HepG2 (cell line): ENCODE measurements around the gene HS3ST5. TPM values are rescaled to one million over a fixed set of nuclear protein-coding genes. Genes with fewer than 3 reads are reported as not detected.

Experiments used
- ATAC-seq: fragments of 200-7000 bp; cut with Tn5 transposase; 3 replicates; pipeline ENCODE4 v1.9.1; 2020; ENCODE audit warnings: mild to moderate bottlenecking, moderate library complexity
- BruUV-seq: library from RNA; stranded (reverse); fragments of 400-500 nt; replicated peaks from 2 replicates; lab custom pipeline; 2021; lab: Mats Ljungman, UMichigan
- CTCF ChIA-PET: fragments of 300-600 bp; formaldehyde crosslinking; extraction: SDS; loops from one replicate; lab custom pipeline; 2021; ENCODE audit warnings: low total read pairs, inconsistent platforms, low intra/inter-chr PET ratio; lab: Yijun Ruan, JAX
- POLR2A ChIA-PET: fragments of 350-600 bp; sonication (Branson Sonifier 250); formaldehyde crosslinking; loops from one replicate; lab custom pipeline; 2020; ENCODE audit warnings: antibody characterized with exemption, inconsistent platforms; lab: Yijun Ruan, JAX
- DNase-seq: peaks from one replicate; pipeline ENCODE4 v3.0.0-alpha.2; 2015; ENCODE audit warnings: low spot score
- FAIRE-seq: peaks from 3 replicates; lab custom pipeline; 2011; peaks lifted over from hg19 to GRCh38; lab: Jason Lieb, UNC
- H2AFZ ChIP-seq: one replicate; pipeline ENCODE4 v1.6.1; 2011; ENCODE audit warnings: low read length, inconsistent platforms
- H3K27ac ChIP-seq: fragments of 300-600 bp; 3 replicates; pipeline ENCODE4 v1.8.0; 2011; ENCODE audit warnings: mixed run types, mild to moderate bottlenecking, mixed read lengths, low read length, inconsistent platforms; ENCODE audit not compliant: insufficient read depth; ENCODE audit errors: extremely low read length
- H3K27me3 ChIP-seq, 2 experiments: fragments of 200-600 bp in 1 of 2; 2 replicates in 1 of 2; 3 replicates in 1 of 2; pipeline versions ENCODE4 v1.6.0 to v1.8.0; 2011; ENCODE audit warnings: low read length in 2 of 2, mild to moderate bottlenecking in 2 of 2, moderate library complexity in 2 of 2, inconsistent platforms in 1 of 2; ENCODE audit not compliant: insufficient read depth in 2 of 2, control insufficient read depth in 1 of 2
- H3K36me3 ChIP-seq, 2 experiments: fragments of 200-600 bp in 1 of 2; replicated peaks in 1 of 2; 2 replicates in 1 of 2; 3 replicates in 1 of 2; pipeline versions ENCODE4 v1.5.1 to v1.8.0; 2011; ENCODE audit warnings: low read length in 2 of 2, inconsistent platforms in 1 of 2; ENCODE audit not compliant: insufficient read depth in 2 of 2, control insufficient read depth in 1 of 2
- H3K4me1 ChIP-seq: 2 replicates; pipeline ENCODE4 v1.5.1; 2012; ENCODE audit warnings: low read length, inconsistent platforms; ENCODE audit not compliant: insufficient read depth
- H3K4me2 ChIP-seq: 2 replicates; pipeline ENCODE4 v1.6.0; 2011; ENCODE audit warnings: low read depth, low read length, inconsistent platforms
- H3K4me3 ChIP-seq, 3 experiments: fragments of 200-600 bp in 1 of 3; sonication (generic), shearing (Covaris generic) in 1 of 3; replicated peaks in 1 of 3; 2 replicates each; pipeline ENCODE4 v1.5.1; 2011 to 2016; ENCODE audit warnings: low read length in 3 of 3, inconsistent platforms in 2 of 3, low read depth in 2 of 3, mild to moderate bottlenecking in 2 of 3, control low read depth in 1 of 3, mixed read lengths in 1 of 3; ENCODE audit not compliant: insufficient read depth in 1 of 3
- H3K79me2 ChIP-seq: one replicate; pipeline ENCODE4 v1.6.1; 2011; ENCODE audit warnings: low read length, inconsistent platforms; ENCODE audit not compliant: insufficient read depth
- H3K9ac ChIP-seq: 2 replicates; pipeline ENCODE4 v1.6.0; 2011; ENCODE audit warnings: mild to moderate bottlenecking, low read depth, low read length, inconsistent platforms; ENCODE audit not compliant: insufficient read depth
- H3K9me3 ChIP-seq: 2 replicates; pipeline ENCODE4 v1.5.1; 2012; ENCODE audit warnings: mild to moderate bottlenecking, low read length
- H4K20me1 ChIP-seq: 2 replicates; pipeline ENCODE4 v1.6.0; 2011; ENCODE audit warnings: inconsistent platforms, mild to moderate bottlenecking, low read length, moderate library complexity; ENCODE audit not compliant: insufficient read depth
- DNMT3B ChIP-seq: conservative IDR thresholded peaks from 2 replicates; pipeline ENCODE4 v1.6.1; 2016; ENCODE audit warnings: missing biosample characterization, control low read depth
- KLF16 ChIP-seq, 2 experiments: sonication (generic) in 1 of 2; formaldehyde crosslinking in 1 of 2; IDR thresholded peaks; 2 replicates each; pipeline versions ENCODE4 v1.6.1 to v1.8.0; 2016 to 2023; ENCODE audit warnings: missing genetic modification reagents in 2 of 2, missing compliant biosample characterization in 1 of 2
- MXI1 ChIP-seq: IDR thresholded peaks from 3 replicates; pipeline ENCODE4 v1.6.1; 2012; ENCODE audit warnings: low read depth, low read length, inconsistent platforms, borderline replicate concordance
- NFE2 ChIP-seq: sonication (generic); formaldehyde crosslinking; IDR thresholded peaks from 2 replicates; pipeline ENCODE4 v1.4.0; 2020; ENCODE audit warnings: missing genetic modification reagents
- RXRA ChIP-seq: sonication (generic); formaldehyde crosslinking; IDR thresholded peaks from 2 replicates; pipeline ENCODE4 v1.5.1; 2020; ENCODE audit warnings: missing genetic modification reagents
- RXRB ChIP-seq: IDR thresholded peaks from 2 replicates; pipeline ENCODE4 v1.6.1; 2016; ENCODE audit warnings: borderline replicate concordance, missing genetic modification reagents, missing compliant biosample characterization
- SOX5 ChIP-seq: IDR thresholded peaks from 2 replicates; pipeline ENCODE4 v1.6.1; 2016; ENCODE audit warnings: borderline replicate concordance
- ZEB1 ChIP-seq: IDR thresholded peaks from 2 replicates; pipeline ENCODE4 v1.6.1; 2012; ENCODE audit warnings: mild to moderate bottlenecking, low read depth, inconsistent platforms; ENCODE audit not compliant: insufficient replicate concordance
- ZNF546 ChIP-seq: sonication (generic); formaldehyde crosslinking; conservative IDR thresholded peaks from 2 replicates; pipeline ENCODE4 v1.8.1; 2023; ENCODE audit warnings: mild to moderate bottlenecking, missing genetic modification reagents
- ZNF619 ChIP-seq: sonication (generic); formaldehyde crosslinking; IDR thresholded peaks from 2 replicates; pipeline ENCODE4 v1.4.0; 2020; ENCODE audit warnings: mild to moderate bottlenecking, missing genetic modification reagents
- ZNF670 ChIP-seq: sonication (generic); formaldehyde crosslinking; IDR thresholded peaks from 2 replicates; pipeline ENCODE4 v1.8.0; 2022; ENCODE audit warnings: mild to moderate bottlenecking, missing genetic modification reagents, borderline replicate concordance
- WGBS: methylation state at CpG from one replicate; pipeline ENCODE4 v1.1.6; 2017; ENCODE audit warnings: low lambda C conversion rate; 5-methylcytosine and 5-hydroxymethylcytosine counted together
- in situ Hi-C: cut with HindIII; loops from 2 replicates; pipeline ENCODE4 v1.10.0; 2017; ENCODE audit warnings: low pct_unique_long_range_greater_than_20kb; ENCODE audit not compliant: extremely low pct_ligation_motif_present
- intact Hi-C: fragments of 100-400 bp; cut with micrococcal nuclease; formaldehyde crosslinking; loops from one replicate; pipeline ENCODE4 v1.10.0; 2022; ENCODE audit not compliant: unreplicated experiment
- polyA plus RNA-seq, 8 experiments: library from polyadenylated mRNA; depleted of rRNA in 3 of 8; stranded (reverse) in 7 of 8; unstranded in 1 of 8; fragments of >200 nt; fragmentation: Illumina TruSeq in 4 of 8; extraction: Trizol in 4 of 8; gene quantifications; 2 replicates each; pipeline versions ENCODE4 v1.2.1 to v1.2.3, GENCODE V29; 2011 to 2016; ENCODE audit warnings: low read depth in 4 of 8, missing spikeins in 1 of 8, mixed read lengths in 1 of 8; ENCODE audit not compliant: insufficient read depth in 1 of 8
- total RNA-seq, 5 experiments: library from RNA; depleted of rRNA; stranded (reverse); fragments of >200 nt; fragmentation: Illumina TruSeq; extraction: Trizol; gene quantifications; 2 replicates each; pipeline ENCODE4 v1.2.3, GENCODE V29; 2016; ENCODE audit warnings: low read depth in 1 of 5
- TF ChIP-seq, protein P1 (sequence below): sonication (generic); formaldehyde crosslinking; IDR thresholded peaks from 2 replicates; pipeline ENCODE4 v1.5.1; 2020; ENCODE audit warnings: missing genetic modification reagents, mild to moderate bottlenecking, borderline replicate concordance
- TF ChIP-seq, protein P2 (sequence below): sonication (generic); formaldehyde crosslinking; IDR thresholded peaks from 2 replicates; pipeline ENCODE4 v1.4.0; 2020; ENCODE audit warnings: missing genetic modification reagents

Gene HS3ST5
- total and polyA plus RNA-seq, 2 of the 13 experiments (the other 11 are each of a cell fraction or from before 2014, with no cell fraction given) = 1.1 to 1.6 TPM

DNA sequence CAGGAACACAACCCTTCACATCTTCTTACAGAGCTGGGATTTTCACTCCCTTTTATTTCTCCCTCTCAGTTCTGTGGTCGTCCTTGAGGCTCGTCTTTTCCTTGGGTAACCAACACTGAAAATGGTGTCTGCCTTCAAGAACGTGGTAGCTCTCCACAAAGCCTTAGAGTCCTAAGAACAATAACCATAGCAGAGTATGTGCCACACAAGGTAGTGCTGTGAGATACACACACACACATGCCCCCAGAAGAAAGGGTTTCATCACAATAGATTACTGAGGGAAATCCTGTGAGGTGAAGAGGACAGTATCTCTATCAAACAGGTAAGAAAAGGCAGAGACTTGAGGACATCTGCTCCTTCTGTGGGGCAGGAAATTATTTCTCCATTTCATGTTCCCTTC, 267.0 kb downstream of the HS3ST5 start:
- H4K20me1 ChIP-seq = no peaks in the 10 kb centered on the region
- in situ Hi-C loops = no loop called here
- no peak overlapping the region for H3K9ac ChIP-seq
- ChIA-PET POLR2A (no interaction called here), CTCF (no interaction called here)
- no peaks in the 10 kb centered on the region for H3K79me2 ChIP-seq
- WGBS = 51% methylated on average over 3 of the region's 3 CpGs
- no peak overlapping the region for H3K27ac ChIP-seq
- DNase-seq = no peak
- no TSS peak for BruUV-seq
- no peaks in the 10 kb centered on the region for H3K36me3 ChIP-seq
- no peak for FAIRE-seq
- H3K4me2 ChIP-seq = no peak overlapping the region
- no peaks in the 10 kb centered on the region for H3K9me3 ChIP-seq
- no peaks in the 10 kb centered on the region; the same call in 1 of the 2 replicates for H3K4me1 ChIP-seq
- intact Hi-C loops = no loop called here
- H3K27me3 ChIP-seq = no peaks in the 10 kb centered on the region
- no peak for ATAC-seq
- TF ChIP-seq ZNF670 (CRISPR knock-in tag) = no peak
- no peak for TF ChIP-seq KLF16 (CRISPR knock-in tag; IDR thresholded peaks at IDR 0.05)
- TF ChIP-seq SOX5 (CRISPR knock-in tag) = no peak
- no peak for TF ChIP-seq RXRA (CRISPR knock-in tag)
- no peak for TF ChIP-seq NFE2 (CRISPR knock-in tag)
- TF ChIP-seq, protein P1, sequence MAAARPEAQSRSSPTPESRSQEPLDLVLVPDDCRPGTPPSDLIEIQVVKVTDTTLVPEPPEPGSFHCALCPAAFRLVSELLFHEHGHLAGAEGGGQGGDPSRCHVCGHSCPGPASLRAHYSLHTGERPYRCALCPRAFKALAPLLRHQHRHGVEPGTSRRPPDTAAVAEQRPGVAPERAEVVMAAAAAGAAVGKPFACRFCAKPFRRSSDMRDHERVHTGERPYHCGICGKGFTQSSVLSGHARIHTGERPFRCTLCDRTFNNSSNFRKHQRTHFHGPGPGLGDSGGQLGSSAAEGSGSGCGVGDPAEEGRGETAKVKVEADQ (CRISPR knock-in tag) = no peak
- no peak for TF ChIP-seq MXI1
- no peak for TF ChIP-seq ZEB1
- no peak for TF ChIP-seq ZNF619 (CRISPR knock-in tag)
- H2AFZ ChIP-seq = no peak overlapping the region
- H3K4me3 ChIP-seq = no peak overlapping the region

DNA sequence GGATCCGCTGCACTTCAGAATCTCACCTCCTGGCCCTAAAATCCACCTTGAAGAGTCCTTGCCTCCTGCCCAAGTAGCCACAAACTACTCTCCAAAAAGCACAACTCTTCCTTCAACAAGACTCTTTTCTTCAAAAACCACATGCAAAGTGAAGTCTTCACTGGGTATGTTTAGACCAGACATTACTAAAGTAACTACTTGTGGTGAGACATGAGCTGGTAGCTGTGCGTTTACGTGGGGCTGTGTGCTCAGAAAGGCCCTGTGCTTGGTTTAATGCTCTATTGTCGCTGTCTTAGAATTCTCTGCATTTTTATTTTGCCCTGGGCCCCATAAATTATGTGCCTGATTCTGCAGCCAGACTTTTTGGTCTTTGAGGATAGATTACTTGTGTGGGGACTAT, 267.5 kb downstream of the HS3ST5 start:
- Histone ChIP-seq H3K9ac (no peak overlapping the region), H3K4me3 (no peak overlapping the region), H3K36me3 (no peaks in the 10 kb centered on the region), H3K9me3 (no peaks in the 10 kb centered on the region), H3K27me3 (no peaks in the 10 kb centered on the region), H4K20me1 (no peaks in the 10 kb centered on the region), H2AFZ (no peak overlapping the region), H3K4me1 (no peaks in the 10 kb centered on the region; the same call in 1 of the 2 replicates), H3K79me2 (no peaks in the 10 kb centered on the region), H3K4me2 (no peak overlapping the region), H3K27ac (no peak overlapping the region)
- 86% methylated on average over 4 of the region's 4 CpGs for WGBS
- ChIA-PET POLR2A (no interaction called here), CTCF (no interaction called here)
- no peak for DNase-seq
- intact Hi-C loops = no loop called here
- no TSS peak for BruUV-seq
- TF ChIP-seq, protein P2, sequence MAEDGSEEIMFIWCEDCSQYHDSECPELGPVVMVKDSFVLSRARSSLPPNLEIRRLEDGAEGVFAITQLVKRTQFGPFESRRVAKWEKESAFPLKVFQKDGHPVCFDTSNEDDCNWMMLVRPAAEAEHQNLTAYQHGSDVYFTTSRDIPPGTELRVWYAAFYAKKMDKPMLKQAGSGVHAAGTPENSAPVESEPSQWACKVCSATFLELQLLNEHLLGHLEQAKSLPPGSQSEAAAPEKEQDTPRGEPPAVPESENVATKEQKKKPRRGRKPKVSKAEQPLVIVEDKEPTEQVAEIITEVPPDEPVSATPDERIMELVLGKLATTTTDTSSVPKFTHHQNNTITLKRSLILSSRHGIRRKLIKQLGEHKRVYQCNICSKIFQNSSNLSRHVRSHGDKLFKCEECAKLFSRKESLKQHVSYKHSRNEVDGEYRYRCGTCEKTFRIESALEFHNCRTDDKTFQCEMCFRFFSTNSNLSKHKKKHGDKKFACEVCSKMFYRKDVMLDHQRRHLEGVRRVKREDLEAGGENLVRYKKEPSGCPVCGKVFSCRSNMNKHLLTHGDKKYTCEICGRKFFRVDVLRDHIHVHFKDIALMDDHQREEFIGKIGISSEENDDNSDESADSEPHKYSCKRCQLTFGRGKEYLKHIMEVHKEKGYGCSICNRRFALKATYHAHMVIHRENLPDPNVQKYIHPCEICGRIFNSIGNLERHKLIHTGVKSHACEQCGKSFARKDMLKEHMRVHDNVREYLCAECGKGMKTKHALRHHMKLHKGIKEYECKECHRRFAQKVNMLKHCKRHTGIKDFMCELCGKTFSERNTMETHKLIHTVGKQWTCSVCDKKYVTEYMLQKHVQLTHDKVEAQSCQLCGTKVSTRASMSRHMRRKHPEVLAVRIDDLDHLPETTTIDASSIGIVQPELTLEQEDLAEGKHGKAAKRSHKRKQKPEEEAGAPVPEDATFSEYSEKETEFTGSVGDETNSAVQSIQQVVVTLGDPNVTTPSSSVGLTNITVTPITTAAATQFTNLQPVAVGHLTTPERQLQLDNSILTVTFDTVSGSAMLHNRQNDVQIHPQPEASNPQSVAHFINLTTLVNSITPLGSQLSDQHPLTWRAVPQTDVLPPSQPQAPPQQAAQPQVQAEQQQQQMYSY (CRISPR knock-in tag) = no peak
- TF ChIP-seq RXRB (CRISPR knock-in tag) = no peak
- TF ChIP-seq DNMT3B = no peak
- TF ChIP-seq ZNF546 (CRISPR knock-in tag) = no peak
- no peak for ATAC-seq
- FAIRE-seq = no peak
- in situ Hi-C loops = no loop called here
